ENCODE results near the gene KHNYN.

Gene KHNYN

DNA sequence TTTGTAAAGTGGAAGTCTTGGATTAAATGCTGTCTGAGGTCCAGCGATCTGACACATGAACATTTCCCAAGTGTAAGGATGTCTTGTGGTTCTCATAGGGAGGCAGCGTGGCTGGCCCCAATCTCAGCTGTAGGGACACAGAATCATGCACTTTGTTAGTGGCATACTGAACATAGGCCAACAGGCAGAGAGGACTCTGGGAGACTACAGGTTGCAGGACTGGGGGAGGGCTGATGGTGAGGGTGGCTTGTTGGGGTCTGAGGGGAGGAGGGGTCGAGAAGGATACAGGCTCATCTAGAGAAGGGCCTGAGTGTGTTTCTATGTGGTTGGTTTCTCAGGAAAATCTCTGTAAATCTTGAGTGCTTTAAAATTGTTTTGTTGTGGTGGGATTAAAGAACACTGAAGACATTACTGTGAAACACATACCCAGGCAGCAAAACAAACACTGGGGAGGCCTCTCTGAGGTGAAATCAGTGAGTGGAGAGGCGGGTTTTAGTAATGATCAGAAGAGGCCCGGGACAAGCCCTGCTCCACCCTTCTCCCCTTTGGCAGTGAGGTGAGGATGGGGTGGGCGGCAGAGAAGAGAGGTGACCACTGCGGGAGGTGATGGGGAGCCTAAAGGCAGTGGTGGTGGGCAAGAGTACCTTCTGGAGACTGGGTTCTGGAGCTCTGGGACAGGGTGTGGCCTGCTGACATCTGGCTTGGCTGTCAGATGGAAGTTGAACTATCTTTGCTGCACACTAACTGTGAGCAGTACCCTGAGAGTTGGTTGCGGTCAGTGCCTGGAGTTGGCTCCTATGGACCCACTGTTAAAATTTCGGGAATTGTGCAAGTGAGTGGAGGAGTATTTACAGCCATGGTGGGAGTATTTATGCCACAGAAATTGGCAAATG, 27.7 kb upstream of the KHNYN start:
- no peak for DNase-seq (ENCODE audit: low spot score)

DNA sequence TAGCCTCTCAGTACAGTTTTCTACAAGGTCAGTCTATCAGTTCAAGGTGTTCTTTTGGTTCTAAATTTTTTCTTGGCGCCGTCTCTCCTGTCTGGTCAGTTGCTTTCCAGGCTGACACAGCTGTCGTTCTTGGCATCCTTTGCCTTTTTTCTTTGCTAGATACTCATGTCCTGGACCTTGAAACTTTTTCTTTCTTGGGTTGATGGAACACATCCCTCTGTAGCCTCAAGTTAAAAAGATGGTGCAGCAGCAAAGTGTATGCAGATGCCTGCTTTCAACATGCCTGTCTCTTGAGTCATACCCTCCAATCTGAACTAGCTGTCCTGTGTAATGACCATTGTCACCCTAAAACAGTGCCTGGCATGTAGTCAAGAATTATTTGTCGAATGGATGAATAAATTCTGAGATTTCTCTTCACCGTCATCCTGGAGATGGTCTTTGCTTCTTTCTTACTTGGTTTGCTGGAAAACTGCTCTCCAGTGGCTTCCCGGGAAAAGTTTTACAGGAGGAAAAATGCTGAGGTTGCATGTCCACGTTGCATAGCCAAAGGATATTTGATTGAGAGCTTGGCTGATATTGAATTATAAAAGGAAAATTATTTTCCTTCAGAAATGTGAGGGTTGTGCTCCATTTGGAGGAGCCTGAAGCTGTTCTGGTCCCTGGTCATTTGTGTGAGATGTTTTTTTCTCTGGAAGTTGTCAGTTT, 26.3 kb upstream of the KHNYN start:
- DNase-seq (ENCODE audit: low spot score) = no peak

DNA sequence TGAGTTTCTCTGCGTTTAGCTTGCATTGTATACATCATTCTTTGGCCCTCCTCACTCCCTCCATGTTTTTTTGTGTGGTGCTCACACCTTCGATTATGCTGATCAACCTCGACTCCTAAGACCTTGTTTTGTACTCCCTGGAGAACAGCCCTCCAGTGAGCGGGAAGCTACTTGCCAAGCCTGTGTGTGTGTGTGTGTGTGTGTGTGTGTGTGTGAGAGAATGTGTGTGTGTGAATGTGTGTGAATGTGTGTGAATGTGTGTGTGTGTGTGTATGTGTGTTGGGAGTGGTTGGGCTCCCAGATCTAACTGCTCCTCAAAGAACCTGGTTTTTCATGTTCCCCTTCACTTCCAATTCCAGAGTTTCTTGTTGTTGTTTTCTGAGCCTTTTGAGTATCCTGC, 24.9 kb upstream of the KHNYN start:
- no peak for DNase-seq (ENCODE audit: low spot score)

DNA sequence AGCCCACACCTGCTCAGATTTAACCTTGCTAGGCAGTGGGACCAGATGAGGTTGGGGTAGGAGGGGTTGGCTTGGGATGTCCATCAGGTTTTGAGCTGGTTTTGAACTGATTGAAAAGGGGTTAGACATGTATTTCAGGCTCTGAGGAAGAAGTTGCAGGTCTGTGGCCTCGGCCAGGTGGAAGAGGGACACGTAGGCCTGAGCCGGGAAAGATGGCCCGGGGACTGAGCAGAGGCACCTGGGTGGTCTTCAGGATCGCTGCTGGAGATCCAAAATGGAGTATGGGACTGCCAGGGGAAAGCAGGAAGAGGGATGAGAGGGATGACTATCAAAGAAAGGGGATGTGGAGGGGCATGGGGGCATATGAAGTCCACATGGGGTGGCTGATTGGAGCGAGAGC, 23.3 kb upstream of the KHNYN start:
- no peak for DNase-seq (ENCODE audit: low spot score)

DNA sequence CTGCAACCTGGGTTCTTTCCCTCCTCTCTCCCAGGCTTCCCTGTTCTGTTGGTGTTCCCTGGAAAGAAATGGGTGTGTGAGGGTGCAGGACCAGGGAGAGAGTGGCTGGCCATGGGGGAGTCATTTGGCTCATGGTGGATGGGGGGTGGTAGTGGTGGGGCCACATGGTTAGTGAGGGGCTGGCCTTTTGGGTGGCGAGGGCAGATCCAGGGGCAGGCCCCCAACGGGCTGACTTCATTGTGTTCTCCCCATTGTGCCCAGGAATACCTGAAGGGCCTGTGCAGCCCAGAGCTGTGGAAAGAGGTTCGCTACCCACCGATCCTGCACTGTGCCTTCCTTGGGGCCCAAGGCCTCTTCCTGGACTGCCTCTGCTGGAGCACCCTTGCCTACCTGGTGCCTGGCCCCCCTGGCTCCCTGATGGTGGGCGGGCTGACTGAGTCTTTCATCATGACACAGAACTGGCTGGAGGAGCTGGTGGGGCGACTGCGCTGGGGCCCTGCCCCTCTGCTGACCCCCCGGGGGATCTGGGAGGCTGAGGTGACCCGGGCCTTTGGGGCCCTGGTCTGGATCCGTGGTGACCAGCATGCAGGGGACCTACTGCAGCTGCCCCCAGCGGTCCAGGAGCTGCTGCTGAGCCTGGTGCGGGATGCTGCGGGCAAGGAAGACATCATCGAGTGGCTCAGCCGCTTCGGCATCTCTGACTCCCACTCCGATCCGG, 22.0 kb upstream of the KHNYN start:
- DNase-seq (ENCODE audit: low spot score) = no peak

DNA sequence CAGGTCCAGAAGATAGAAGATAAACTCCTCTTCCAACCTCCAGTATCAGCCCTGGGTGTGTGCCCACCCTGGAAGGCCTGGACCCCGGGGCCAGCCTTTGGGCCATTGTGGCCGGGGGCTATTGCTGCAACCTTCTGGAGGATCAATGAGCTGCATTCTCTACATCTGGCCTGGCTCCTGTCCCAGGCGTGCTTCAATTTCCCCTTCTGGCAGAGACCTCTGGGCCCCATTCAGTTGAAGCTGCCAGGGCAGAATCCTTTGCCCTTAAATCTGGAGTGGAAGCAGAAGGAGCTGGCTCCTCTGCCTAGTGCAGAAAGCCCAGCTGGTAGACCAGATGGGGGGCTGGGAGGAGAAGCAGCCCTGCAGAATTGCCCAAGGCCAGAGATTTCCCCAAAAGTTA, 21.0 kb upstream of the KHNYN start:
- no peak for DNase-seq (ENCODE audit: low spot score)

DNA sequence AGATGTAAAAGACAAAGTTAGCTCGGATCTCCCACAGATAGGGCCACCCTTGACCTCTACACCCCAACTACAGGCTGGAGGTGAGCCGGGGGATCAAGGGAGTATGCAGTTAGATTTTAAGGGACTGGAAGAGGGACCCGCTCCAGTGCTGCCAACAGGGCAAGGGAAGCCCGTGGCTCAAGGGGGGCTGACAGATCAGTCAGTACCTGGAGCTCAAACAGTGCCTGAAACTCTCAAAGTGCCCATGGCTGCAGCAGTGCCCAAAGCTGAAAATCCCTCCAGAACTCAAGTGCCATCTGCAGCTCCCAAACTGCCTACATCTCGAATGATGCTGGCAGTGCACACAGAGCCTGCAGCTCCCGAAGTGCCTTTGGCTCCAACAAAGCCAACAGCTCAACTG, 20.6 kb upstream of the KHNYN start:
- DNase-seq (ENCODE audit: low spot score) = no peak

DNA sequence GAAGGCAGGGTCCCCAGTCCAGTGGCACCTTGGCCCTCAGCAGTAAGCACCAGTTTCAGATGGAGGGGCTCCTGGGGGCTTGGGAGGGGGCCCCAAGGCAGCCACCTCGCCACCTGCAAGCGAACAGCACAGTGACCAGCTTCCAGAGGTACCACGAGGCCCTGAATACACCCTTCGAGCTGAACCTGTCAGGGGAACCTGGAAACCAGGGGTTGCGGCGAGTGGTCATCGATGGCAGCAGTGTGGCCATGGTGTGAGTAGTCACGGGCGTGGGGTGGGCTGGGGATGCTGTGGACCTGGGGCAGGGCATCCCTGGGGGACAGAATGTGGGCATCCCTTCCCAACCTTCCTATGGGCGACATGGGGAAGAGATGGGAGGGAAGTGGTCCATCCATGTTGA, 19.8 kb upstream of the KHNYN start:
- no peak for DNase-seq (ENCODE audit: low spot score)

DNA sequence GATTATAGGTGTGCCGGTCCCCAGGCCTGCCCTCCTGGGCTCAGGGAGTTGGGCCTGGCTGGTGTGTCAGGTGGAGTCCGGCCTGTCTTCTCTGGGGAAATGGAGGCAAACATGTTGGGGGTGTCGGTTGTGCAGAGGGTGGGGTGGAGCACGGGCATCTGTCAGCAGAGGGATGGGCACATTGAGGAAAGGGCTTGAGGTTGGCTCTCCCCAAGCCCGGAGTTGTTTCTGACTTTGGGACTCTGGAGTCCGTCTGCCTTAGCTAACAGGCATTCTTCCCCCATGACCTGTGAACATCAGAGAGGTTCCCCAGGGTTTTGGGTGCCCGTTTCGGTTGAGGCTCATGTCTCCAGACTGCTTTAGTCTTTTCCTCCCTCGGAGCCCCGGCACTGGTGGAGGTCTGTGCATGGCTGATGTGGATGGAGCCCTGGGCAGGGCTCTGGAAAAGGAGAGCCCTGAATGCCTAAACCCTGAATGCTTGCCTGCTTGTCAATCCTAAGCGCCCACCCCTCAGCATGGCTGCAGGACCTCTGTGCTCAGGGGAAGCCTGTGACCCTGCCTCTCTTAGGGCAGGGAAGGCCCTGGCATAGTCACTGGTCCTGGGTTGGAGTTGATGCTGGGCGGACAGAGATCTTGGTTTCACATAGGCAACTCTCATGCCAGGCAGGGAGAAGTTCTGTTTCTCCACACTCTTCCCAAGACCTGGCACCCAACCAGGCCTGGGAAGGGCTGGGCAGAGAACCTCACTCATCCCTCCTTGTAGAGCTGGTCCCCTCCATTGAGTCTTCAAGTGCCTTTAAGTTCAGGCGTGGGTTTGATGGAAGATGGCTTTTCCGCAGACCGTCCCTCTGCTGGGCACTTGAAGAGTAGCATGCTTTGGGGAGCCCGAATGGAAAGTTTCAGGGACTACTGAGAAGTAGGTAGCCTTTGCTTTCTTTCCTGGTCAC, 18.0 kb upstream of the KHNYN start:
- DNase-seq (ENCODE audit: low spot score) = peak; percentile 71

DNA sequence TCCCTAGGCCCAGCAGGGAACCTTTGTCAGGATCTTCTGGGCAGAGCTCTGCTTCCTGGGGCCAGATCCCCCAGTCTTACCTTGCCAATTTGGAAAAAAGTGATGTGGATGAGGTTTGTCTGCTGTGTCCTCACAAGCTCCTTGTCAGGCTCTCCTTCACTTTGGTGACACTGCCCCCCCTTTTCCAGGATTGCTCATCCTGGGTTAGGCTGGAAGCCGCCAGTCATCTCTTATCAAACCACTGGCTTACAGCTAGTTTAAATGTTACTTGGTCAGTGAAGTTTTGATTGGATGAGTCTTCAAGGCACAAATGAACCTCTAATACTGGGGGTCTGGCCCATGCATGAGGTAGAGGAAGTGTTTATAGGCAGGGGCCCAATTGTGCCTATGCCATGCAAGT, 15.7 kb upstream of the KHNYN start:
- no peak for DNase-seq (ENCODE audit: low spot score)

DNA sequence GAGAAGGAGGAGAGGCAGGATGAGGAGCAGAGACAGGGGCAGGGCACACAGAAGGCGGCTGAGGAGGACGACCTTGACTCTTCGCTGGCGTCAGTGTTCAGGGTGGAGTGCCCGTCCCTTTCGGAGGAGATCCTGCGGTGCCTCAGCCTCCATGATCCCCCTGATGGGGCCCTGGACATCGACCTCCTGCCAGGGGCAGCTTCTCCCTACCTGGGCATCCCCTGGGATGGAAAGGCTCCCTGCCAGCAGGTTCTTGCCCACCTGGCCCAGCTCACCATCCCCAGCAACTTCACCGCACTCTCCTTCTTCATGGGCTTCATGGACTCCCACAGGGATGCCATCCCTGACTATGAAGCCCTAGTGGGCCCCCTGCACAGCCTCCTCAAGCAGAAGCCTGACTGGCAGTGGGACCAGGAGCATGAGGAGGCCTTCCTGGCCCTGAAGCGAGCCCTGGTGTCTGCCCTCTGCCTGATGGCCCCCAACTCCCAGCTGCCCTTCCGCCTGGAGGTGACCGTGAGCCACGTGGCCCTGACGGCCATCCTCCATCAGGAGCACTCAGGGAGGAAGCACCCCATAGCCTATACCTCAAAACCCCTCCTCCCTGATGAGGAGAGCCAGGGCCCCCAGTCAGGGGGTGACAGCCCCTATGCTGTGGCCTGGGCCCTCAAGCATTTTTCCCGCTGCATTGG, 14.9 kb upstream of the KHNYN start:
- DNase-seq (ENCODE audit: low spot score) = no peak

DNA sequence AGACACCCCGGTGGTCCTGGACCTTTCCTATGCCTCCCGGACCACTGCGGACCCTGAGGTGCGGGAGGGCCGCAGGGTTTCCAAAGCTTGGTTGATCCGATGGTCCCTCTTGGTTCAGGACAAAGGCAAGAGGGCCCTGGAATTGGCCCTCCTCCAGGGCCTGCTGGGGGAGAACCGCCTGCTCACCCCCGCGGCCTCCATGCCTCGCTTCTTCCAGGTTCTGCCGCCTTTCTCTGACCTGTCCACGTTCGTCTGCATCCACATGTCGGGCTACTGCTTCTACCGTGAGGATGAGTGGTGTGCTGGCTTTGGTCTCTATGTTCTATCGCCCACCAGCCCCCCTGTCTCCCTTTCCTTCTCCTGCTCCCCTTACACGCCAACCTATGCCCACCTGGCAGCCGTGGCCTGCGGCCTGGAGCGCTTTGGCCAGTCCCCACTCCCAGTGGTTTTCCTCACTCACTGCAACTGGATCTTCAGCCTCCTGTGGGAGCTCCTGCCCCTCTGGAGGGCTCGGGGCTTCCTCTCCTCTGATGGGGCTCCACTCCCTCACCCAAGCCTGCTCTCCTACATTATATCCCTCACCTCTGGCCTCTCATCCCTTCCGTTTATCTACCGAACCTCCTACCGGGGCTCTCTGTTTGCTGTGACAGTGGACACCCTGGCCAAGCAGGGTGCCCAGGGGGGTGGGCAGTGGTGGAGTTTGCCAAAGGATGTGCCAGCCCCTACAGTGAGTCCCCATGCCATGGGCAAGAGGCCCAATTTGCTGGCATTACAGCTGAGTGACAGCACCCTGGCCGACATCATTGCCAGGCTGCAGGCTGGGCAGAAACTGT, 14.1 kb upstream of the KHNYN start:
- DNase-seq (ENCODE audit: low spot score) = no peak

DNA sequence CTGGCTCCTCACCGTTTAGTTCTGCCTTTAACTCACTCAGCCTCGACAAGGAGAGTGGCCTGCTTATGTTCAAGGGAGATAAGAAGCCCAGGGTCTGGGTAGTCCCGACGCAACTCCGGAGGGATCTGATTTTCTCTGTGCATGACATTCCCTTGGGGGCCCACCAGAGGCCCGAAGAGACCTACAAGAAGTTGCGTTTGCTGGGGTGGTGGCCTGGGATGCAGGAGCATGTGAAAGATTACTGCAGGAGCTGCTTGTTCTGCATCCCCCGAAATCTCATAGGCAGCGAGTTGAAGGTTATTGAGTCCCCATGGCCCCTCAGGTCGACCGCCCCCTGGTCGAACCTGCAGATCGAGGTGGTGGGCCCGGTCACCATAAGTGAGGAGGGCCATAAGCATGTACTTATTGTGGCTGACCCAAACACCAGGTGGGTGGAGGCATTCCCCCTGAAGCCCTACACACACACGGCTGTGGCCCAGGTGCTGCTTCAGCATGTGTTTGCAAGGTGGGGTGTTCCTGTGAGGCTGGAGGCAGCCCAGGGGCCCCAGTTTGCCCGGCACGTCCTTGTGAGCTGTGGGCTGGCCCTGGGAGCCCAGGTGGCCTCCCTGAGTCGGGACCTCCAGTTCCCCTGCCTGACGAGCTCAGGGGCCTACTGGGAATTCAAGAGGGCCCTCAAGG, 13.4 kb upstream of the KHNYN start:
- no peak for DNase-seq (ENCODE audit: low spot score)

DNA sequence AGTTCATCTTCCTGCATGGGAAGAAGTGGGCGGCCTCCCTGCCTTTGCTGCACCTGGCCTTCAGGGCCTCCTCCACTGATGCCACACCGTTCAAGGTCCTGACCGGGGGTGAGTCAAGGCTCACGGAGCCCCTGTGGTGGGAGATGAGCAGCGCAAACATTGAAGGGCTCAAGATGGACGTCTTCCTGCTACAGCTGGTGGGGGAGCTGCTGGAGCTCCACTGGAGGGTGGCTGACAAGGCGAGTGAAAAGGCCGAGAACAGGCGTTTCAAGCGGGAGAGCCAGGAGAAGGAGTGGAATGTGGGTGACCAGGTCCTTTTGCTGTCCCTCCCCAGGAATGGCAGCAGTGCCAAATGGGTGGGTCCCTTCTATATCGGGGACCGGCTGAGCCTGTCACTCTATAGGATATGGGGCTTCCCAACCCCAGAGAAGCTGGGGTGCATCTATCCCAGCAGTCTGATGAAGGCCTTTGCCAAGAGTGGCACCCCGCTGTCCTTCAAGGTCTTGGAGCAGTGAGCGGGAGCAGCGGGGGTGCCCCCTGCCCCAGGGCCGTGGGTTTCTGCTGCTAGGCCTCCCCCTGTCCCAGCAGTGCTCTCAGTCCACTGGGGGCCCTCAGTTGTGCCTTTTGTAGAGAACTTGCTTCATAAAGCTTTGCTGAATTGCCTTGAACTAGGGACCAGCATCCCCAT, 12.7 kb upstream of the KHNYN start:
- no peak for DNase-seq (ENCODE audit: low spot score)

DNA sequence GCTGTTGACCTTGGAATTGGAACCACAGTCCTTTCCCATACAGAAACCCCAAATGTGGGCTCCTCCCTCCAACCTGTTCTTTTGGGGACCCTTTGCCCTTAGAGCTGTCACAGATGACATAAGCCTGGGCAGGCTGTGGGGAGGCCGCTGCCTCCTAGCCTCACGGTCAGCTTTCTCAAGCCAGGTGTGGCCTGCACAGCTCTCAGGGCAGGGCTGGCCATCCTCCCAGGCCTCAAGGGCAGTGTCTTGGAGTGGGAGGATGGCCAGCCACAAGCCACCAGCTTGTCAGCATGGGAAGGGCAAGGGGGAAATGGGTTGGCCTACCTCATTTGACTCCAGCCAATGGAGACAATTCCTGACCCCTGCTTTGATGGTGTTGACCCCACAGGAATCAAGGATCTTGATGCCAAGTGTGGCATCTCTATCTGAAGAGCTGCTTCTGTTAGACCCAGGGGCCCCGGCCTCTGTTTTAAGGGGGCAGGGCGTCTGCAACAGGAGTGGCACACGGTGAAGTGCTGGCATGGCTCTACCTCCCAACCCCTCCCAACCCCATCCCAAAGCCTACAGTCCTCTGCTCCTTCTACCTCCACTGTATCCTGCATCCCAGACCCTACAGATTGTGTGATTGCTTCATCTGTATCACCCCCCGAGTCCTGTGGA, 11.8 kb upstream of the KHNYN start:
- no peak for DNase-seq (ENCODE audit: low spot score)

DNA sequence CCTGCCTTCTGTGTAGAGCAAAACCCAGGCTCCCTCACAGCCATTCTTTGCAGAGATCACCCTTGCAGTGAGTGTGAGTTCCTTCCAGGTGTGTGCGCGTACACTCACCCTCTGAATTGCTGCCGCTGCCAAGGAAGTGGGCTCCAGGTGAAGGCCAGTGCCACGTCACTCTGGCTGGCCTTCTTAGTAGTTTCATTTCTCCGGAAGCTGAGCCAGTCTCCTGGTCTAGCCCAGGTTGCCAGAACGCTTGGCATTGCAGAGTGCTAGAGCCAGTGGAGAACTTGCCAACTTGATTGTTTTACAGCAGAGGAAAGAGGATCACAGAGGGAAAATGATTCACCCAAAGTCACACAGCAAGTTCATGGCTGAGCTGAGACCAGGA, 11.3 kb upstream of the KHNYN start:
- DNase-seq (ENCODE audit: low spot score) = no peak

DNA sequence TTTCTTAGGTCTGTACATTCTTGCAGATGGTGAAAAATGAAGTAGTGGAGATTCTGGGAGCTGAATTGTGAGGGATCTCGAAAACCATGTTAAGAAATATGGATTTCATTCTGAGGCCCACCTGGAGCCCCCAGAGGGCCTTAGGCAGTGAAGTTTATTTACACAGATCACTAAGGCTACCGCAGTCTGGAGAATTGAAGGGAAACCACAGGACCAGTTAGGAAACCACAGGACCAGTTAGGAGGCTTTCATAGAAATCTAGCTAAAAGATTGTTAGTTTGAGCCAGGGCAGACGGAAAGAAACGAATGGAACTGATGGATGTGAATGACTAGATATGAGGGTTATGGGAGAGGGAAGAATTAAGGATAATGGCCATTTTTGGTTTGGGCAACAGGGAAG, 7.5 kb upstream of the KHNYN start:
- DNase-seq (ENCODE audit: low spot score) = no peak
